WTC11 (cell line): ENCODE data around the gene ASIC1. TPM values are rescaled to one million over a fixed set of nuclear protein-coding genes. Genes with fewer than 3 reads are reported as not detected.

Source experiments
- ATAC-seq: fragments of 200-7000 bp; cut with Tn5 transposase; 2 replicates; pipeline ENCODE4 v1.10.0; 2021; ENCODE audit warnings: mild to moderate bottlenecking, moderate library complexity
- CTCF ChIA-PET: fragments of 300-600 bp; sonication (Branson Sonifier 250); formaldehyde crosslinking; loops from one replicate; lab custom pipeline; 2021; ENCODE audit warnings: antibody characterized with exemption; lab: Charles Lee
- POLR2A ChIA-PET: fragments of 350-600 bp; sonication (Branson Sonifier 250); formaldehyde crosslinking; loops from one replicate; lab custom pipeline; 2021; ENCODE audit warnings: antibody characterized with exemption; lab: Charles Lee
- DNase-seq: peaks from one replicate; pipeline ENCODE4 v3.0.0; 2021; ENCODE audit warnings: low spot score
- H3K27ac Mint-ChIP-seq: 2 replicates; pipeline ENCODE4 v1.8.0; 2021; ENCODE audit warnings: mixed read lengths
- H3K27me3 Mint-ChIP-seq: 2 replicates; pipeline ENCODE4 v1.8.0; 2021; ENCODE audit warnings: low read depth, mild to moderate bottlenecking, moderate library complexity, mixed read lengths
- H3K36me3 Mint-ChIP-seq: 2 replicates; pipeline ENCODE4 v1.8.0; 2021; ENCODE audit warnings: mixed read lengths
- H3K4me1 Mint-ChIP-seq: 2 replicates; pipeline ENCODE4 v1.8.0; 2022; ENCODE audit warnings: mixed read lengths
- H3K4me3 Mint-ChIP-seq: 2 replicates; pipeline ENCODE4 v1.8.0; 2021; ENCODE audit warnings: mild to moderate bottlenecking, moderate library complexity, mixed read lengths
- H3K9me3 Mint-ChIP-seq: 2 replicates; pipeline ENCODE4 v1.8.0; 2021; ENCODE audit warnings: mixed read lengths
- ATF6 ChIP-seq: sonication (generic); formaldehyde crosslinking; IDR thresholded peaks from 2 replicates; pipeline ENCODE4 v1.8.1; 2023; ENCODE audit warnings: mild to moderate bottlenecking, missing genetic modification reagents
- CREM ChIP-seq: sonication (generic); formaldehyde crosslinking; IDR thresholded peaks from 2 replicates; pipeline ENCODE4 v1.8.1; 2022; ENCODE audit warnings: mild to moderate bottlenecking, missing genetic modification reagents, moderate library complexity
- EMX1 ChIP-seq: fragments of 250-450 bp; sonication (Bioruptor Pico); IDR thresholded peaks from 2 replicates; pipeline ENCODE4 v1.8.0; 2021; ENCODE audit warnings: mild to moderate bottlenecking
- FOXP4 ChIP-seq: sonication (generic); formaldehyde crosslinking; IDR thresholded peaks from 2 replicates; pipeline ENCODE4 v1.8.0; 2022; ENCODE audit warnings: mild to moderate bottlenecking, missing genetic modification reagents
- GTF2I ChIP-seq: fragments of 250-450 bp; sonication (Bioruptor Pico); conservative IDR thresholded peaks from 2 replicates; pipeline ENCODE4 v1.4.0; 2021; ENCODE audit warnings: mild to moderate bottlenecking
- IRF1 ChIP-seq: sonication (generic); formaldehyde crosslinking; IDR thresholded peaks from 2 replicates; pipeline ENCODE4 v1.8.0; 2023; ENCODE audit warnings: missing genetic modification reagents
- IRF2 ChIP-seq: sonication (generic); formaldehyde crosslinking; IDR thresholded peaks from 2 replicates; pipeline ENCODE4 v1.8.0; 2022; ENCODE audit warnings: low read depth, missing genetic modification reagents, borderline replicate concordance
- JAZF1 ChIP-seq: fragments of 250-450 bp; sonication (Bioruptor Pico); IDR thresholded peaks from 2 replicates; pipeline ENCODE4 v1.9.0; 2021; ENCODE audit warnings: moderate library complexity, mild to moderate bottlenecking, inconsistent platforms
- MXD4 ChIP-seq: fragments of 250-450 bp; sonication (Bioruptor Pico); IDR thresholded peaks from 2 replicates; pipeline ENCODE4 v1.8.0; 2021; ENCODE audit warnings: mild to moderate bottlenecking, moderate library complexity, borderline replicate concordance
- NFATC4 ChIP-seq: fragments of 250-450 bp; sonication (Bioruptor Pico); IDR thresholded peaks from 2 replicates; pipeline ENCODE4 v1.9.0; 2021; ENCODE audit warnings: mild to moderate bottlenecking
- SOX15 ChIP-seq: fragments of 250-450 bp; sonication (Bioruptor Pico); IDR thresholded peaks from 2 replicates; pipeline ENCODE4 v1.9.0; 2021; ENCODE audit warnings: mild to moderate bottlenecking
- STAT6 ChIP-seq: sonication (generic); formaldehyde crosslinking; conservative IDR thresholded peaks from 2 replicates; pipeline ENCODE4 v1.8.1; 2023; ENCODE audit warnings: mild to moderate bottlenecking, low read depth, missing genetic modification reagents, moderate library complexity
- TEAD4 ChIP-seq: sonication (generic); formaldehyde crosslinking; IDR thresholded peaks from 2 replicates; pipeline ENCODE4 v1.8.0; 2022; ENCODE audit warnings: mild to moderate bottlenecking, missing genetic modification reagents
- total RNA-seq: library from RNA; stranded (reverse); gene quantifications from 3 replicates; pipeline ENCODE4 v1.2.3, GENCODE V29; 2021

The ASIC1 gene
- total RNA-seq, 1 experiment from 2014 or later, result 4.9 TPM

GRCh38 chr12:50075808-50076170, 18.4 kb downstream of the ASIC1 start (continued):
- TF ChIP-seq JAZF1 (CRISPR knock-in tag), result no peak

- H3K27ac Mint-ChIP-seq, result no peak overlapping the region
- POLR2A ChIA-PET, result no interaction called here
These were observed 19.7 kb downstream of the ASIC1 start for GRCh38 chr12:50077099-50077498.

More at GRCh38 chr12:50077099-50077498, 19.7 kb downstream of the ASIC1 start:
- H3K9me3 Mint-ChIP-seq, result no peaks in the 10 kb centered on the region
- no peak overlapping the region for H3K4me3 Mint-ChIP-seq
- TF ChIP-seq NFATC4 (CRISPR knock-in tag) (no peak), CREM (CRISPR knock-in tag) (no peak), STAT6 (no peak), FOXP4 (CRISPR knock-in tag) (no peak), MXD4 (no peak), TEAD4 (CRISPR knock-in tag) (no peak), IRF1 (CRISPR knock-in tag) (no peak), EMX1 (no peak), GTF2I (CRISPR knock-in tag) (no peak), SOX15 (no peak), IRF2 (CRISPR knock-in tag) (no peak), ATF6 (CRISPR knock-in tag) (no peak)
- no peak for DNase-seq
- no peak for ATAC-seq
- no peaks in the 10 kb centered on the region for H3K36me3 Mint-ChIP-seq
- H3K27me3 Mint-ChIP-seq, result peaks cover 24% of the 10 kb centered on the region
- CTCF ChIA-PET, result interaction anchor here (1.2 to 1.7 kb wide), 5 partner anchors 7 to 237 kb away, joined by 4 to 11 read pairs (median 6); partner anchors contain the start of gene COX14
- H3K4me1 Mint-ChIP-seq, result peaks cover 21% of the 10 kb centered on the region
